Tibial nerve (tissue), 3 donors: Measurements from ENCODE around the gene PINK1.

ENCODE experiments used
- POLR2A ChIP-seq, 2 donors: fragments of 450-650 bp; IDR thresholded peaks; one replicate each; pipeline ENCODE4 v1.6.1; 2017; ENCODE audit warnings: antibody characterized with exemption in 2 of 2, mild to moderate bottlenecking in 2 of 2, moderate library complexity in 2 of 2
- TF ChIP-seq, protein P1 (sequence below), 5 experiments: fragments of 200-600 bp in 3 of 5; fragments of 450-650 bp in 2 of 5; sonication (generic) in 3 of 5; IDR thresholded peaks; one replicate each; pipeline ENCODE4 v1.5.1; 2016 to 2019; ENCODE audit warnings: antibody characterized with exemption in 5 of 5, mild to moderate bottlenecking in 3 of 5, moderate library complexity in 2 of 5

DNA sequence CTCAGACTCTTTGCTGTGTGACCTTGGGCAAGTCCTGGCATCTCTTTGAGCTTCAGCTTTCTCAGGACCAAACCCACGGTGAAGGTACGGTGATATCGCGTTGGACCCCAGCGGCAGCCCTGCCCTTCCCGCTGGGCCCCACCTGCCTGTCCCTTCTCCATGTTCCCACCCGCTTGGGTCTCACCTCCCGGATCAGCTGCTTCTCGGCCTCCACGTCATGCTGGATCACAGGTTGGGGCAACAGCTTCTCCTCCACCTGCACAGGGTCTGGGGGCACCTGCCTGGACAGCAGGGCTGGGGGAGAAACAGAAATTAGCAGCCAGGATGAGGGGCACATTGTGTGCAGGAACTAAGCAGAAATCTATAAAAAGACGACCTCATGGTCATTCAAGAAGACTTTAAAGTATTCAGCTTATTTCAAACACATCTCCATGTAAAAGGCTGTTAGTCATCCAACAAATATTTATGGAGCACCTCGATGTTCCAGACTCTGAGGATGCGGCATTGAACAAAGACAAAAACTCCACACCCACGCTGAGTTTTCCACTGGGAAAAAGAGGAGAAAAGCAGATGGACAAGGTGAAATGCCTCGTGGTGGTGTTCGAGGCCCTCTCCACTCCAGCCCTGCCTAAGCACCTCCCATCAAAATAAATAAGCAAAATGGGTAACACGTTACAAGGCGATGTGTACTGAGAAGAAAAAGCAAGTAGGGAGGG, 65.1 kb downstream of the PINK1 start:
- TF ChIP-seq, protein P1, sequence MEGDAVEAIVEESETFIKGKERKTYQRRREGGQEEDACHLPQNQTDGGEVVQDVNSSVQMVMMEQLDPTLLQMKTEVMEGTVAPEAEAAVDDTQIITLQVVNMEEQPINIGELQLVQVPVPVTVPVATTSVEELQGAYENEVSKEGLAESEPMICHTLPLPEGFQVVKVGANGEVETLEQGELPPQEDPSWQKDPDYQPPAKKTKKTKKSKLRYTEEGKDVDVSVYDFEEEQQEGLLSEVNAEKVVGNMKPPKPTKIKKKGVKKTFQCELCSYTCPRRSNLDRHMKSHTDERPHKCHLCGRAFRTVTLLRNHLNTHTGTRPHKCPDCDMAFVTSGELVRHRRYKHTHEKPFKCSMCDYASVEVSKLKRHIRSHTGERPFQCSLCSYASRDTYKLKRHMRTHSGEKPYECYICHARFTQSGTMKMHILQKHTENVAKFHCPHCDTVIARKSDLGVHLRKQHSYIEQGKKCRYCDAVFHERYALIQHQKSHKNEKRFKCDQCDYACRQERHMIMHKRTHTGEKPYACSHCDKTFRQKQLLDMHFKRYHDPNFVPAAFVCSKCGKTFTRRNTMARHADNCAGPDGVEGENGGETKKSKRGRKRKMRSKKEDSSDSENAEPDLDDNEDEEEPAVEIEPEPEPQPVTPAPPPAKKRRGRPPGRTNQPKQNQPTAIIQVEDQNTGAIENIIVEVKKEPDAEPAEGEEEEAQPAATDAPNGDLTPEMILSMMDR (IDR thresholded peaks at IDR 0.05): no peak
- TF ChIP-seq POLR2A (IDR thresholded peaks at IDR 0.05): no peak
